Measurements from ENCODE around the gene SLIT3.

The SLIT3 gene

GRCh38 chr5:169343766-169344165 lies 42.8 kb upstream of the SLIT3 start:
- H3K79me2 ChIP-seq (ENCODE audit: insufficient read depth, low read depth), result no peaks in the 10 kb centered on the region
- H3K36me3 ChIP-seq (ENCODE audit: insufficient read depth), result no peaks in the 10 kb centered on the region
- no peak for TF ChIP-seq CTCF (conservative IDR thresholded peaks at IDR 0.05; ENCODE audit: low read depth, low read length)
- H3K4me1 ChIP-seq (ENCODE audit: low read depth, poor library complexity, severe bottlenecking), result no peaks in the 10 kb centered on the region
- no peak overlapping the region for H3K27ac ChIP-seq
- H2AFZ ChIP-seq (ENCODE audit: low read depth), result no peak overlapping the region
- H3K4me2 ChIP-seq, result no peak overlapping the region
- H3K4me3 ChIP-seq (IDR thresholded peaks at IDR 0.05; ENCODE audit: insufficient read depth, low read depth, low read length), result no peak overlapping the region
- no peak overlapping the region for H3K9ac ChIP-seq
- no peaks in the 10 kb centered on the region for H4K20me1 ChIP-seq (ENCODE audit: insufficient read depth)
- no peaks in the 10 kb centered on the region for H3K27me3 ChIP-seq (ENCODE audit: insufficient read depth, low read depth)

- Histone ChIP-seq H3K27me3 (ENCODE audit: insufficient read depth, low read depth) (no peaks in the 10 kb centered on the region), H4K20me1 (ENCODE audit: insufficient read depth) (no peaks in the 10 kb centered on the region), H3K4me3 (IDR thresholded peaks at IDR 0.05; ENCODE audit: insufficient read depth, low read depth, low read length) (no peak overlapping the region), H3K9ac (no peak overlapping the region), H2AFZ (ENCODE audit: low read depth) (no peak overlapping the region), H3K4me2 (no peak overlapping the region), H3K79me2 (ENCODE audit: insufficient read depth, low read depth) (no peaks in the 10 kb centered on the region), H3K36me3 (ENCODE audit: insufficient read depth) (no peaks in the 10 kb centered on the region), H3K27ac (no peak overlapping the region), H3K4me1 (ENCODE audit: low read depth, poor library complexity, severe bottlenecking) (no peaks in the 10 kb centered on the region)
- TF ChIP-seq CTCF (conservative IDR thresholded peaks at IDR 0.05; ENCODE audit: low read depth, low read length), result no peak
Measured at GRCh38 chr5:169341556-169341955, 40.6 kb upstream of the SLIT3 start.

GRCh38 chr5:169339869-169340268 lies 38.9 kb upstream of the SLIT3 start:
- no peak for TF ChIP-seq CTCF (conservative IDR thresholded peaks at IDR 0.05; ENCODE audit: low read depth, low read length)
- no peak overlapping the region for H3K4me2 ChIP-seq
- H3K27ac ChIP-seq, result no peak overlapping the region
- H4K20me1 ChIP-seq (ENCODE audit: insufficient read depth), result no peaks in the 10 kb centered on the region
- no peaks in the 10 kb centered on the region for H3K36me3 ChIP-seq (ENCODE audit: insufficient read depth)
- H3K4me1 ChIP-seq (ENCODE audit: low read depth, poor library complexity, severe bottlenecking), result no peaks in the 10 kb centered on the region
- no peak overlapping the region for H3K9ac ChIP-seq
- H3K4me3 ChIP-seq (IDR thresholded peaks at IDR 0.05; ENCODE audit: insufficient read depth, low read depth, low read length), result no peak overlapping the region
- H3K27me3 ChIP-seq (ENCODE audit: insufficient read depth, low read depth), result no peaks in the 10 kb centered on the region
- no peaks in the 10 kb centered on the region for H3K79me2 ChIP-seq (ENCODE audit: insufficient read depth, low read depth)
- no peak overlapping the region for H2AFZ ChIP-seq (ENCODE audit: low read depth)

- H3K4me1 ChIP-seq (ENCODE audit: low read depth, poor library complexity, severe bottlenecking), result no peaks in the 10 kb centered on the region
- no peaks in the 10 kb centered on the region for H3K36me3 ChIP-seq (ENCODE audit: insufficient read depth)
- no peak overlapping the region for H3K4me2 ChIP-seq
- no peak for TF ChIP-seq CTCF (conservative IDR thresholded peaks at IDR 0.05; ENCODE audit: low read depth, low read length)
- H3K27me3 ChIP-seq (ENCODE audit: insufficient read depth, low read depth), result no peaks in the 10 kb centered on the region
- H3K4me3 ChIP-seq (IDR thresholded peaks at IDR 0.05; ENCODE audit: insufficient read depth, low read depth, low read length), result no peak overlapping the region
- H3K27ac ChIP-seq, result no peak overlapping the region
- no peak overlapping the region for H3K9ac ChIP-seq
- H3K79me2 ChIP-seq (ENCODE audit: insufficient read depth, low read depth), result no peaks in the 10 kb centered on the region
- no peak overlapping the region for H2AFZ ChIP-seq (ENCODE audit: low read depth)
- H4K20me1 ChIP-seq (ENCODE audit: insufficient read depth), result no peaks in the 10 kb centered on the region
Measured at GRCh38 chr5:169336242-169336641, 35.3 kb upstream of the SLIT3 start.

- no peak overlapping the region for H2AFZ ChIP-seq (ENCODE audit: low read depth)
- TF ChIP-seq CTCF (conservative IDR thresholded peaks at IDR 0.05; ENCODE audit: low read depth, low read length), result no peak
Measured at GRCh38 chr5:169335806-169336205, 34.9 kb upstream of the SLIT3 start.

More at GRCh38 chr5:169335806-169336205, 34.9 kb upstream of the SLIT3 start:
- Histone ChIP-seq H3K9ac (no peak overlapping the region), H3K36me3 (ENCODE audit: insufficient read depth) (no peaks in the 10 kb centered on the region), H4K20me1 (ENCODE audit: insufficient read depth) (no peaks in the 10 kb centered on the region), H3K27ac (no peak overlapping the region), H3K4me3 (IDR thresholded peaks at IDR 0.05; ENCODE audit: insufficient read depth, low read depth, low read length) (no peak overlapping the region), H3K4me1 (ENCODE audit: low read depth, poor library complexity, severe bottlenecking) (no peaks in the 10 kb centered on the region), H3K4me2 (no peak overlapping the region), H3K79me2 (ENCODE audit: insufficient read depth, low read depth) (no peaks in the 10 kb centered on the region), H3K27me3 (ENCODE audit: insufficient read depth, low read depth) (no peaks in the 10 kb centered on the region)
